Measurements from ENCODE around the gene CARHSP1.

The CARHSP1 gene

DNA sequence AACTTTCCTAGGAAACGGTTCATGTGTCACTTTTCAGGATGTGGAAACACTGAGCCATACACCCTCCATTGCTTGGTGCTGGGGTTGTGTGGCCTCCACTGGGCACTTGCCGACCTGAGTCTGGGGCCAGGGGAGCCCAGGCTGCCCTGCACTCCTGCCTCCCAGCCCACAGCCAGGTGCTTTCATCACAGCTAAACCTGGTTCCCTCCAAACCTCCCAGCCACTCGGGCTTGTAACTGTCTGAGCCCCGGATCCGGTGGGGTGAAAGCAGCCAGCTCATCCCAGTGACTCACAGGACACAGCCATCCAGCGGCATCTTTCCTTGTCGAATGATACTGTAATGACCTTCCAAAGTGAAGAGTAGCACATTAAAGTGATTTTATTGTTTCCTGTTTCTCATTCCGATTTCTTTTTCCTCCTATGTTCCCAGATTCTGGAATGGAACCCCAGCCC, 19.8 kb downstream of the CARHSP1 start:
- Histone ChIP-seq H4K20me1 (ENCODE audit: insufficient read depth, low read length, poor library complexity, severe bottlenecking) (no peaks in the 10 kb centered on the region), H3K9me3 (ENCODE audit: insufficient read depth, low read depth, low read length) (no peaks in the 10 kb centered on the region), H3K36me3 (ENCODE audit: insufficient read depth, low read length) (peaks cover 36% of the 10 kb centered on the region; the same call in 1 of the 2 replicates), H3K4me1 (ENCODE audit: insufficient read depth, low read length, poor library complexity, severe bottlenecking) (no peaks in the 10 kb centered on the region), H3K27me3 (ENCODE audit: insufficient read depth, low read length, poor library complexity, severe bottlenecking) (no peaks in the 10 kb centered on the region), H3K9ac (ENCODE audit: low read depth, low read length, poor library complexity, severe bottlenecking) (no peak overlapping the region), H3K79me2 (ENCODE audit: insufficient read depth, low read length) (no peaks in the 10 kb centered on the region), H3K4me2 (ENCODE audit: low read depth, low read length, poor library complexity, severe bottlenecking) (no peak overlapping the region), H3K9me2 (replicated peaks; ENCODE audit: low read depth, low read length) (no peaks in the 10 kb centered on the region), H2AFZ (ENCODE audit: low read length) (no peak overlapping the region), H3F3A (ENCODE audit: low read depth) (no peaks in the 10 kb centered on the region), H3K4me3 (ENCODE audit: low read length, poor library complexity, severe bottlenecking) (no peak overlapping the region)
- TF ChIP-seq, protein P1, sequence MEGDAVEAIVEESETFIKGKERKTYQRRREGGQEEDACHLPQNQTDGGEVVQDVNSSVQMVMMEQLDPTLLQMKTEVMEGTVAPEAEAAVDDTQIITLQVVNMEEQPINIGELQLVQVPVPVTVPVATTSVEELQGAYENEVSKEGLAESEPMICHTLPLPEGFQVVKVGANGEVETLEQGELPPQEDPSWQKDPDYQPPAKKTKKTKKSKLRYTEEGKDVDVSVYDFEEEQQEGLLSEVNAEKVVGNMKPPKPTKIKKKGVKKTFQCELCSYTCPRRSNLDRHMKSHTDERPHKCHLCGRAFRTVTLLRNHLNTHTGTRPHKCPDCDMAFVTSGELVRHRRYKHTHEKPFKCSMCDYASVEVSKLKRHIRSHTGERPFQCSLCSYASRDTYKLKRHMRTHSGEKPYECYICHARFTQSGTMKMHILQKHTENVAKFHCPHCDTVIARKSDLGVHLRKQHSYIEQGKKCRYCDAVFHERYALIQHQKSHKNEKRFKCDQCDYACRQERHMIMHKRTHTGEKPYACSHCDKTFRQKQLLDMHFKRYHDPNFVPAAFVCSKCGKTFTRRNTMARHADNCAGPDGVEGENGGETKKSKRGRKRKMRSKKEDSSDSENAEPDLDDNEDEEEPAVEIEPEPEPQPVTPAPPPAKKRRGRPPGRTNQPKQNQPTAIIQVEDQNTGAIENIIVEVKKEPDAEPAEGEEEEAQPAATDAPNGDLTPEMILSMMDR (conservative IDR thresholded peaks at IDR 0.05; ENCODE audit: low read length) = no peak
- TF ChIP-seq EZH2phosphoT487 (IDR thresholded peaks at IDR 0.05; ENCODE audit: borderline replicate concordance) = no peak

GRCh38 chr16:8848231-8848938, 20.4 kb downstream of the CARHSP1 start:
- Histone ChIP-seq H3F3A (ENCODE audit: low read depth) (no peaks in the 10 kb centered on the region), H3K9ac (ENCODE audit: low read depth, low read length, poor library complexity, severe bottlenecking) (no peak overlapping the region), H3K36me3 (ENCODE audit: insufficient read depth, low read length) (peaks cover 34% of the 10 kb centered on the region; the same call in 1 of the 2 replicates), H4K20me1 (ENCODE audit: insufficient read depth, low read length, poor library complexity, severe bottlenecking) (no peaks in the 10 kb centered on the region), H3K4me2 (ENCODE audit: low read depth, low read length, poor library complexity, severe bottlenecking) (no peak overlapping the region), H3K9me3 (ENCODE audit: insufficient read depth, low read depth, low read length) (no peaks in the 10 kb centered on the region), H3K79me2 (ENCODE audit: insufficient read depth, low read length) (no peaks in the 10 kb centered on the region), H3K27me3 (ENCODE audit: insufficient read depth, low read length, poor library complexity, severe bottlenecking) (no peaks in the 10 kb centered on the region), H3K9me2 (replicated peaks; ENCODE audit: low read depth, low read length) (no peaks in the 10 kb centered on the region), H3K4me1 (ENCODE audit: insufficient read depth, low read length, poor library complexity, severe bottlenecking) (no peaks in the 10 kb centered on the region), H3K4me3 (ENCODE audit: low read length, poor library complexity, severe bottlenecking) (no peak overlapping the region), H2AFZ (ENCODE audit: low read length) (no peak overlapping the region)
- TF ChIP-seq, protein P1 (conservative IDR thresholded peaks at IDR 0.05; ENCODE audit: low read length) = no peak
- TF ChIP-seq EZH2phosphoT487 (IDR thresholded peaks at IDR 0.05; ENCODE audit: borderline replicate concordance) = no peak

GRCh38 chr16:8847623-8848022, 21.2 kb downstream of the CARHSP1 start:
- H3K79me2 ChIP-seq (ENCODE audit: insufficient read depth, low read length) = no peaks in the 10 kb centered on the region
- peaks cover 27% of the 10 kb centered on the region; the same call in 1 of the 2 replicates for H3K36me3 ChIP-seq (ENCODE audit: insufficient read depth, low read length)

More at GRCh38 chr16:8847623-8848022, 21.2 kb downstream of the CARHSP1 start:
- Histone ChIP-seq H2AFZ (ENCODE audit: low read length) (no peak overlapping the region), H3F3A (ENCODE audit: low read depth) (no peaks in the 10 kb centered on the region), H3K4me3 (ENCODE audit: low read length, poor library complexity, severe bottlenecking) (no peak overlapping the region), H3K4me2 (ENCODE audit: low read depth, low read length, poor library complexity, severe bottlenecking) (no peak overlapping the region), H3K9ac (ENCODE audit: low read depth, low read length, poor library complexity, severe bottlenecking) (no peak overlapping the region), H3K9me3 (ENCODE audit: insufficient read depth, low read depth, low read length) (no peaks in the 10 kb centered on the region), H3K9me2 (replicated peaks; ENCODE audit: low read depth, low read length) (no peaks in the 10 kb centered on the region), H3K4me1 (ENCODE audit: insufficient read depth, low read length, poor library complexity, severe bottlenecking) (no peaks in the 10 kb centered on the region), H3K27me3 (ENCODE audit: insufficient read depth, low read length, poor library complexity, severe bottlenecking) (no peaks in the 10 kb centered on the region), H4K20me1 (ENCODE audit: insufficient read depth, low read length, poor library complexity, severe bottlenecking) (no peaks in the 10 kb centered on the region)
- TF ChIP-seq, protein P1 (conservative IDR thresholded peaks at IDR 0.05; ENCODE audit: low read length) = no peak
- TF ChIP-seq EZH2phosphoT487 (IDR thresholded peaks at IDR 0.05; ENCODE audit: borderline replicate concordance) = no peak

Measured in Loucy (cell line).